Left cardiac atrium (tissue), 4 donors: Measurements from ENCODE around the gene PDE4C. TPM values are rescaled to one million over a fixed set of nuclear protein-coding genes. Genes with fewer than 3 reads are reported as not detected.

ENCODE experiments used
- ATAC-seq, 2 donors: fragments of 200-7000 bp; cut with Tn5 transposase; one replicate each; pipeline ENCODE4 v1.9.1; 2020; ENCODE audit warnings: mild to moderate bottlenecking in 2 of 2, moderate library complexity in 2 of 2
- DNase-seq: peaks from one replicate; pipeline ENCODE4 v3.0.0-alpha.2; 2020
- intact Hi-C, 2 donors: fragments of 100-400 bp; cut with DNase I; formaldehyde crosslinking; loops; one replicate each; pipeline versions ENCODE4 v1.14.1 to v1.15.1; 2022 to 2023
- total RNA-seq, 2 donors: library from RNA; stranded (reverse); fragmentation: NEBNext Ultra II Directional; extraction: Animal tissue kit (Norgen Biotek cat#: 25700); gene quantifications; one replicate each; pipeline ENCODE4 v1.2.1, GENCODE V29; 2021
- donor health status: DM: no; HTN: yes; CAD: no.
- donor health status: DM: no; HTN: yes; CAD: no; lungs with severe emphysema.
- donor health status: DM: yes; HTN: yes; CAD: no.
- donor health status: Dilated cardiomyopathy.

The PDE4C gene
- total RNA-seq, 2 donors from 2014 or later: 0.55 TPM; not detected in 1

- DNase-seq: no peak
- intact Hi-C loops: no loop called here
- ATAC-seq: no peak
These were observed 42.7 kb downstream of the PDE4C start for GRCh38 chr19:18183529-18183928.

- intact Hi-C loops: no loop called here
These were observed 46.3 kb downstream of the PDE4C start for GRCh38 chr19:18179957-18180356.

GRCh38 chr19:18176367-18177310 is 49.6 kb downstream of the PDE4C start:
- no peak for ATAC-seq
- no peak for DNase-seq
- intact Hi-C loops: no loop called here

More at GRCh38 chr19:18179957-18180356, 46.3 kb downstream of the PDE4C start:
- ATAC-seq (no peak), DNase-seq (no peak)

- DNase-seq (no peak), ATAC-seq (no peak)
- intact Hi-C loops: no loop called here
These were observed 51.3 kb downstream of the PDE4C start for GRCh38 chr19:18174983-18175382.

Other genes with a start within 250 kb of the PDE4C start
- 10 to 100 TPM; 14.8 to 21.6 TPM for gene ARRDC2, start 218.3 kb downstream of the PDE4C start, total RNA-seq
- 1 to 10 TPM; 1.2 to 1.6 TPM for gene IL12RB1, start 139.5 kb downstream of the PDE4C start, total RNA-seq
- 1 to 10 TPM; 5.5 to 7.9 TPM for gene MAST3, start 128.7 kb downstream of the PDE4C start, total RNA-seq
- gene PIK3R2, start 73.3 kb downstream of the PDE4C start, total RNA-seq: 10 to 100 TPM; 22.1 to 24.5 TPM
- gene IFI30, start 52.6 kb downstream of the PDE4C start, total RNA-seq: 10 to 100 TPM; 43.7 to 68.9 TPM
- 10 to 100 TPM in 1 of 2 donors, 1 to 10 TPM in 1; 8.7 to 13.4 TPM for gene MPV17L2, start 33.2 kb downstream of the PDE4C start, total RNA-seq
- 10 to 100 TPM; 23.8 to 29.2 TPM for gene RAB3A, start 22.4 kb downstream of the PDE4C start, total RNA-seq
- 1 to 10 TPM in 1 of 2 donors, under 1 TPM in 1; 0.91 to 1.3 TPM for gene IQCN, start 48.0 kb upstream of the PDE4C start, total RNA-seq
- gene JUND, start 55.2 kb upstream of the PDE4C start, total RNA-seq: 100 to 1,000 TPM; 122 to 169 TPM
- gene LSM4, start 96.6 kb upstream of the PDE4C start, total RNA-seq: 10 to 100 TPM; 68.9 to 79.0 TPM
- gene PGPEP1, start 114.2 kb upstream of the PDE4C start, total RNA-seq: 10 to 100 TPM; 27.5 to 34.7 TPM
- 1 to 10 TPM in 1 of 2 donors, under 1 TPM in 1; 0.50 to 1.5 TPM for gene GDF15, start 159.7 kb upstream of the PDE4C start, total RNA-seq
- 1 to 10 TPM; 4.9 to 8.7 TPM for gene LRRC25, start 171.2 kb upstream of the PDE4C start, total RNA-seq
- 10 to 100 TPM; 37.4 to 49.3 TPM for gene SSBP4, start 193.0 kb upstream of the PDE4C start, total RNA-seq
- gene ISYNA1, start 211.7 kb upstream of the PDE4C start, total RNA-seq: 10 to 100 TPM; 29.2 to 44.6 TPM